Heart right ventricle (tissue), 16 donors: Measurements from ENCODE around the gene DOC2B. TPM values are rescaled to one million over a fixed set of nuclear protein-coding genes. Genes with fewer than 3 reads are reported as not detected.
"Not testable (repeated sequence)": the region's sequence is repeated elsewhere in the genome, so short reads cannot be mapped to it uniquely, and the experiment has no call there.

Experiments used
- ATAC-seq, 8 donors: fragments of 200-7000 bp; cut with Tn5 transposase; one replicate each; pipeline ENCODE4 v1.9.1; 2020; ENCODE audit warnings: mild to moderate bottlenecking in 8 of 8, moderate library complexity in 8 of 8, moderate number of reproducible peaks in 1 of 8
- DNase-seq, 2 donors: peaks; one replicate each; pipeline ENCODE4 v3.0.0-alpha.2; 2020
- H3K27ac ChIP-seq, 10 donors: fragments of 200-600 bp; sonication (generic) in 2 of 10; one replicate each; pipeline versions ENCODE4 v1.5.0 to v1.8.0; 2020 to 2022; ENCODE audit warnings: mild to moderate bottlenecking in 3 of 10
- H3K27me3 ChIP-seq, 7 donors: fragments of 200-600 bp; one replicate each; pipeline ENCODE4 v1.8.0; 2021 to 2022; ENCODE audit warnings: mild to moderate bottlenecking in 2 of 7
- H3K36me3 ChIP-seq, 9 donors: fragments of 200-600 bp; sonication (generic) in 1 of 9; one replicate each; pipeline versions ENCODE4 v1.5.0 to v1.8.0; 2020 to 2022; ENCODE audit warnings: mild to moderate bottlenecking in 2 of 9
- H3K4me1 ChIP-seq, 9 donors: fragments of 200-600 bp; sonication (generic) in 1 of 9; one replicate each; pipeline versions ENCODE4 v1.5.0 to v1.8.0; 2020 to 2022; ENCODE audit warnings: mild to moderate bottlenecking in 4 of 9
- H3K4me3 ChIP-seq, 10 donors: fragments of 200-600 bp; sonication (generic) in 2 of 10; one replicate each; pipeline versions ENCODE4 v1.5.0 to v1.8.0; 2020 to 2022; ENCODE audit warnings: mild to moderate bottlenecking in 7 of 10, moderate library complexity in 2 of 10
- H3K9me3 ChIP-seq, 11 donors: fragments of 200-600 bp in 10 of 11; sonication (generic) in 2 of 11; one replicate each; pipeline versions ENCODE4 v1.5.0 to v1.8.0; 2013 to 2022; ENCODE audit warnings: mild to moderate bottlenecking in 2 of 11, control low read depth in 1 of 11, moderate library complexity in 1 of 11
- WGBS, 2 donors: extraction: QIAGEN DNeasy Blood & Tissue Kit; methylation state at CpG; one replicate each; pipeline ENCODE4 v1.1.7; 2013; ENCODE audit warnings: inconsistent platforms in 1 of 2; 5-methylcytosine and 5-hydroxymethylcytosine counted together
- intact Hi-C, 10 donors: fragments of 100-400 bp; cut with DNase I; formaldehyde crosslinking; loops; one replicate each; pipeline versions ENCODE4 v1.11.1 to v1.14.2; 2022
- polyA plus RNA-seq, 2 donors: library from polyadenylated mRNA; stranded (reverse); fragments of 200-250 nt; gene quantifications; one replicate each; pipeline ENCODE4 v1.2.3, GENCODE V29; 2013
- total RNA-seq, 10 donors: library from RNA; stranded (reverse); fragmentation: NEBNext Ultra II Directional in 3 of 10; extraction: Animal tissue kit (Norgen Biotek cat#: 25700) in 3 of 10; gene quantifications; one replicate each; pipeline versions ENCODE4 v1.2.1 to v1.2.4, GENCODE V29; 2021 to 2023
- TF ChIP-seq, protein P1 (sequence below), 9 donors: fragments of 200-600 bp; sonication (generic) in 2 of 9; IDR thresholded peaks; one replicate each; pipeline versions ENCODE4 v1.5.0 to v1.8.0; 2021 to 2022; ENCODE audit warnings: antibody characterized with exemption in 9 of 9, mild to moderate bottlenecking in 5 of 9, moderate library complexity in 1 of 9
- donor health status: Arrhythmogenic right ventricular cardiomyopathy.
- donor health status: ischemic (EF 13 %, LVEDD 7.1; RV severe dilation, severe dysfunction).
- donor health status: healthy with polysubstance abuse.
- donor health status: DM: no; HTN: yes; CAD: no.
- donor health status: DM: no; HTN: no; CAD: no.
- donor health status: ischemic (EF 25% LVEDD 6.9; RV normal size, moderate dysfunction).
- donor health status: ischemic (EF 25% LVEDD 5.7; RV mildly dilated, moderate dysfunction).
- donor health status: healthy.
- donor health status: DM: yes; HTN: yes; CAD: no.
- donor health status: Ischemic cardiomyopathy.
- donor health status: ischemic (EF 35%, LVEDD 5.7; RV mildly dilated, moderate dysfunction).
- donor health status: nonischemic (EF 11% LVEDD 7.7; RV severe dilation, severe dysfunction).
- donor health status: DM: yes; HTN: yes; CAD: no.
- donor health status: PGD.
- donor health status: ischemic (EF 29% LVEDD 5.4; RV normal size, mild dysfunction).
- donor health status: nonischemic (EF 23%, LVEDD 6.1; RV moderate dilation, normal function).

DOC2B gene
- total and polyA plus RNA-seq, 12 donors = 2.5 to 13.0 (median 4.6) TPM

DNA sequence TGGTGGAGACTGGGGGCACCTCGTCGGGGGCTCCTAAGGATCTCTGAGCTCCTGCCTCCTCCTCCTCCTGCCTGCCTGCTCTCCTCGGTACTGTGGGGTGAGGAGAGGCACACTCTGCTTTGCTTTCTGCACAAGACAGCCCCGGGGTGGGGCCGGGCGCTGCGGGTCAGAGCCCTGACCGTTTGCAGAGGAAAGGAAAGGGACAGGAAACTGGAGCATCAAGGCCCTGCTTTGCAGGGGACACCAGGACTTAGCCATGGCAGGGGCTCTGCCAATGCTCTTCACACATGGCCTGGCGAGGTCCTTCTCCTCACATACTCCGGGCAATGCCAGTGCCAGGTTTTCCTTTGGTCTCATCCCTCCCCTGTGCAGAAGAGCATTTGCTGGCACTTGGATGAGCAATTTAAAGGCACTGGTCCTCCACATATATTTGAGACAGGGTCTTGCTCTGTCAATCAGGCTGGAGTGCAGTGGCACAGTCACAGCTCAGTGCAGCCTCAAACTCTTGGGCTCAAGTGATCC is 23.8 kb upstream of the DOC2B start:
- peaks cover 0 to 6% (median 0%) of the 10 kb centered on the region in 7 donors for H3K27me3 ChIP-seq
- TF ChIP-seq, protein P1, sequence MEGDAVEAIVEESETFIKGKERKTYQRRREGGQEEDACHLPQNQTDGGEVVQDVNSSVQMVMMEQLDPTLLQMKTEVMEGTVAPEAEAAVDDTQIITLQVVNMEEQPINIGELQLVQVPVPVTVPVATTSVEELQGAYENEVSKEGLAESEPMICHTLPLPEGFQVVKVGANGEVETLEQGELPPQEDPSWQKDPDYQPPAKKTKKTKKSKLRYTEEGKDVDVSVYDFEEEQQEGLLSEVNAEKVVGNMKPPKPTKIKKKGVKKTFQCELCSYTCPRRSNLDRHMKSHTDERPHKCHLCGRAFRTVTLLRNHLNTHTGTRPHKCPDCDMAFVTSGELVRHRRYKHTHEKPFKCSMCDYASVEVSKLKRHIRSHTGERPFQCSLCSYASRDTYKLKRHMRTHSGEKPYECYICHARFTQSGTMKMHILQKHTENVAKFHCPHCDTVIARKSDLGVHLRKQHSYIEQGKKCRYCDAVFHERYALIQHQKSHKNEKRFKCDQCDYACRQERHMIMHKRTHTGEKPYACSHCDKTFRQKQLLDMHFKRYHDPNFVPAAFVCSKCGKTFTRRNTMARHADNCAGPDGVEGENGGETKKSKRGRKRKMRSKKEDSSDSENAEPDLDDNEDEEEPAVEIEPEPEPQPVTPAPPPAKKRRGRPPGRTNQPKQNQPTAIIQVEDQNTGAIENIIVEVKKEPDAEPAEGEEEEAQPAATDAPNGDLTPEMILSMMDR (IDR thresholded peaks at IDR 0.05) = no peak
- H3K4me3 ChIP-seq = no peak overlapping the region
- no peak overlapping the region for H3K27ac ChIP-seq
- DNase-seq (no peak), ATAC-seq (no peak)
- WGBS, 2 donors = 31 to 37% methylated on average over 10 of the region's 10 CpGs
- H3K9me3 ChIP-seq = peaks cover 0 to 4% (median 0%) of the 10 kb centered on the region in 11 donors
- intact Hi-C loops = no loop called here
- H3K36me3 ChIP-seq = no peaks in the 10 kb centered on the region
- peaks cover 0 to 14% (median 5%) of the 10 kb centered on the region in 9 donors for H3K4me1 ChIP-seq

DNA sequence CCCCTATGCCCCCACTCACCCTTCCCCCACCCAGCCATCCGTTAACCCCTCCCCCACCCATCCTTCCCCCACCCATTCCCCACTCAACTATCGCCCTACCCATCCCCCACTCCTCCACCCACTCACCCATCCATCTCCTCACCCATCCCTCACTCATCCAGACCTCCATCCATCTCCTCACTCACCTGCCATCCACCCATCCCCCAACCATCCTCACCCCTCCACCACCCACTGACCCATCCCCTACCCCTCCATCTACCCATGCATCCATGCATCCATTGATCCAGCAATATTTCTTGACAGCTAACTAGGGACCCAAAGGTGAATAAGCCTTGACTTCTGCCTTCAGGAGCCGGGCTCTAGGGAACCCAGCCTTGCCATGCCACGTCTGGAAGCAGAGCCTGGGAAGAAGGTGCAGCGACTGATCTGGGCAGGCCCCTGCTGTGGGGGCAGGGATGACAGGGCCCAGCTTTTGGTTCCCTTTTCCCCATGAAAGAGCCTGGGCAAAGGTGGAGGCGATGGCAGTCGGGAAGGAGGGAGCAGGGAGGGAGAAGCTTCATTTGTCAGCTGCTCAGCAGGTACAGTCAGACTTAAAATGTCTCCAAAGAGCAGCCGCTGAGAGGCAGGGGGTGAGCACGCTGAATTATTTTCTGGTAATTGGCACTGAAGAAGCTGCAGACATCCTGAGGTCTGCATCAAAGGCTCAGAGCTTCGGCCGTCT is 23.1 kb upstream of the DOC2B start:
- no peak for ATAC-seq
- Histone ChIP-seq H3K27me3 (peaks cover 0 to 6% (median 0%) of the 10 kb centered on the region in 7 donors), H3K9me3 (peaks cover 0 to 4% (median 0%) of the 10 kb centered on the region in 11 donors), H3K36me3 (no peaks in the 10 kb centered on the region), H3K27ac (no peak overlapping the region), H3K4me1 (peaks cover 5 to 20% (median 11%) of the 10 kb centered on the region in 9 donors), H3K4me3 (no peak overlapping the region)
- 58% methylated on average over 11 of the region's 11 CpGs for WGBS, 2 donors
- intact Hi-C loops = no loop called here
- DNase-seq = no peak
- TF ChIP-seq, protein P1 (IDR thresholded peaks at IDR 0.05) = no peak

DNA sequence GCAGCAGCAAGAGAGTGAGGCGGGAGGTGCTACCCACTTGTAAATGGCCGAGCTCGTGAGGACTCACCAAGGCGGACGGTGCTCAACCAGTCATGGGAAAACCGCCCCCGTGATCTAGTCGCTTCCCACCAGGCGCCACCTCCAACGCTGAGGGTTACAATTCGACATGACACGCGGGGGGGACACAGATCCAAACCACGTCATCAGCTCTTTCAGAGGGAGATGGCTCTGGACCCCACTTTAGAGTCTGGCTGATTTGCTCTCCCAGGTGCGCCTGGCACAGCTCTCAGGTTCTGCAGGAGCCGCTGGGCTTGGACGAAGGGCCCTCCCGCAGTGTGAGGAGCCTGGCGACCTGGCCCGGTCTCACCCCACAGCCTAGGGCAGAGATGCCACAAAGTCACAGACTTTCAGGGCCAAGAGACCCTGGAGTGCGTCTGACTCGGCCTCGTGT is 21.1 kb upstream of the DOC2B start:
- 80 to 90% methylated on average over 23 of the region's 23 CpGs for WGBS, 2 donors
- Histone ChIP-seq H3K9me3 (no peaks in the 10 kb centered on the region), H3K27ac (no peak overlapping the region), H3K4me1 (peaks cover 8 to 36% (median 20%) of the 10 kb centered on the region in 9 donors), H3K36me3 (no peaks in the 10 kb centered on the region), H3K27me3 (peaks cover 0 to 13% (median 4%) of the 10 kb centered on the region in 7 donors), H3K4me3 (no peak overlapping the region)
- intact Hi-C loops = no loop called here
- TF ChIP-seq, protein P1 (IDR thresholded peaks at IDR 0.05) = no peak
- no peak for DNase-seq
- ATAC-seq = no peak

DNA sequence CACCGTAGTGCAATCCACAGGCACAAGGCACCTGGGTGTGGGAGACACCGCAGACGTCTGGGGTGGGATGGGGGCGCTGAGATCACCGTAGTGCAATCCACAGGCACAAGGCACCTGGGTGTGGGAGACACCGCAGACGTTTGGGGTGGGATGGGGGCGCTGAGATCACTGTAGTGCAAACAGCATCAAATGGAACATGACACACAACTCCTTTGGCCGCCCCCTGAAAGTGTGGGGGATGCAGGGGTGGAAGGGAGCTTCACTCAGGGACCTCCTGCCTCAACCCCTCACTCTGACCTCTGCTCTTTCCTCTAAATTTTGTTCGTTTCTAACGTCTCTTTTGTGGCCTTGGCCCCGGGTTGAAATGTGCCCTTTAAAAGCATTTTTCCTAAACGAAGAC is 20.3 kb upstream of the DOC2B start:
- H3K36me3 ChIP-seq, H3K27ac ChIP-seq, H3K4me3 ChIP-seq, H3K9me3 ChIP-seq, DNase-seq, intact Hi-C loops, ATAC-seq: not testable (repeated sequence)
- WGBS, 2 donors = 74 to 83% methylated on average over 10 of the region's 13 CpGs
- peaks cover 0 to 21% (median 5%) of the 10 kb centered on the region in 7 donors for H3K27me3 ChIP-seq
- peaks cover 8 to 36% (median 20%) of the 10 kb centered on the region in 9 donors for H3K4me1 ChIP-seq

DNA sequence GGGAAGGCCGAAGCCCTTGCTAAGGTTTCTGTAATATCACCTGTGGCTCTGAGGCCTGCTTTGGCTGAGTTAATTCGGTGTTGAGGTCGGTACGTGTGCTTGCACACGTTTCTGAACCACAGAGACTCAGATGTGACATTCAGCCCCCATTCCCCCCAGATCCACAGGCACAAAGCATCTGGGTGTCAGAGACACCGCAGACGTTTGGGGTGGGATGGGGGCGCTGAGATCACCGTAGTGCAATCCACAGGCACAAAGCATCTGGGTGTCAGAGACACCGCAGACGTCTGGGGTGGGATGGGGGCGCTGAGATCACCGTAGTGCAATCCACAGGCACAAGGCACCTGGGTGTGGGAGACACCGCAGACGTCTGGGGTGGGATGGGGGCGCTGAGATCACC is 19.8 kb upstream of the DOC2B start:
- H3K4me3 ChIP-seq, ATAC-seq, H3K9me3 ChIP-seq, H3K36me3 ChIP-seq, DNase-seq, intact Hi-C loops: not testable (repeated sequence)
- WGBS, 2 donors = 84 to 86% methylated on average over 13 to 14 of the region's 16 CpGs
- Histone ChIP-seq H3K27me3 (peaks cover 0 to 21% (median 6%) of the 10 kb centered on the region in 7 donors), H3K27ac (peak overlapping the region in 2 of 10 donors; percentile 72 to 74), H3K4me1 (peaks cover 8 to 36% (median 20%) of the 10 kb centered on the region in 9 donors)
